ENCODE measurements around the gene CDC37L1. TPM values are rescaled to one million over a fixed set of nuclear protein-coding genes. Genes with fewer than 3 reads are reported as not detected.

Gene CDC37L1
- polyA plus RNA-seq, 1 of the 3 experiments (the other 2 are of a cell fraction): 6.5 TPM

GRCh38 chr9:4663956-4664355 is 15.4 kb upstream of the CDC37L1 start:
- Histone ChIP-seq H3K4me3 (ENCODE audit: low read depth in 2 of 2, low read length in 1 of 2) (peak overlapping the region in 1 of 2 experiments; percentile 28; a peak in 2 of 4 replicates), H3F3A (replicated peaks; ENCODE audit: insufficient read depth) (peaks cover 10% of the 10 kb centered on the region), H3K9me2 (no peaks in the 10 kb centered on the region), H3K27me3 (ENCODE audit: insufficient read depth) (no peaks in the 10 kb centered on the region), H3K4me1 (ENCODE audit: control insufficient read depth in 1 of 2, insufficient read depth in 2 of 2, low read depth in 1 of 2, low read length in 1 of 2) (peaks cover 3 to 33% of the 10 kb centered on the region in 2 experiments; a peak in 3 of 4 replicates), H3K4me2 (peak overlapping the region; percentile 91), H4K20me1 (ENCODE audit: insufficient read depth) (no peaks in the 10 kb centered on the region), H3K27ac (ENCODE audit: low read depth in 2 of 2, low read length in 1 of 2) (no peak overlapping the region), H3K36me3 (replicated peaks in 1 of 2; ENCODE audit: control insufficient read depth in 1 of 2, insufficient read depth in 2 of 2, low read length in 1 of 2) (no peaks in the 10 kb centered on the region), H2AFZ (ENCODE audit: low read depth) (no peak overlapping the region), H3K9me3 (no peaks in the 10 kb centered on the region), H3K79me2 (ENCODE audit: insufficient read depth) (0 out of 2 replicates have a peak, but pooled peaks cover 9% of the 10 kb centered on the region), H3K9ac (no peak overlapping the region)
- no peak for DNase-seq
- TF ChIP-seq IRF3 (IDR thresholded peaks at IDR 0.05; ENCODE audit: low read depth, low read length) (no peak), SIN3A (IDR thresholded peaks at IDR 0.05; ENCODE audit: borderline replicate concordance, low read depth, low read length) (no peak), RXRA (IDR thresholded peaks at IDR 0.05; ENCODE audit: borderline replicate concordance, low read depth) (no peak), YY1 (IDR thresholded peaks at IDR 0.05; ENCODE audit: low read depth) (no peak), GATA2 (CRISPR knock-in tag; IDR thresholded peaks at IDR 0.05) (no peak), ELF1 (IDR thresholded peaks at IDR 0.05) (no peak), NRF1 (IDR thresholded peaks at IDR 0.05; ENCODE audit: low read depth, low read length) (no peak), RAD21 (IDR thresholded peaks at IDR 0.05; ENCODE audit: low read length) (no peak), ZBTB33 (IDR thresholded peaks at IDR 0.05; ENCODE audit: borderline replicate concordance, low read depth) (no peak), SMC3 (IDR thresholded peaks at IDR 0.05; ENCODE audit: low read depth, low read length) (no peak), FOXJ3 (CRISPR knock-in tag; IDR thresholded peaks at IDR 0.05) (no peak), GABPA (IDR thresholded peaks at IDR 0.05; ENCODE audit: low read depth) (no peak)
- TF ChIP-seq, protein P1, sequence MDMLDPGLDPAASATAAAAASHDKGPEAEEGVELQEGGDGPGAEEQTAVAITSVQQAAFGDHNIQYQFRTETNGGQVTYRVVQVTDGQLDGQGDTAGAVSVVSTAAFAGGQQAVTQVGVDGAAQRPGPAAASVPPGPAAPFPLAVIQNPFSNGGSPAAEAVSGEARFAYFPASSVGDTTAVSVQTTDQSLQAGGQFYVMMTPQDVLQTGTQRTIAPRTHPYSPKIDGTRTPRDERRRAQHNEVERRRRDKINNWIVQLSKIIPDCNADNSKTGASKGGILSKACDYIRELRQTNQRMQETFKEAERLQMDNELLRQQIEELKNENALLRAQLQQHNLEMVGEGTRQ (IDR thresholded peaks at IDR 0.05; ENCODE audit: borderline replicate concordance, low read depth, low read length): no peak
- TF ChIP-seq, protein P2, sequence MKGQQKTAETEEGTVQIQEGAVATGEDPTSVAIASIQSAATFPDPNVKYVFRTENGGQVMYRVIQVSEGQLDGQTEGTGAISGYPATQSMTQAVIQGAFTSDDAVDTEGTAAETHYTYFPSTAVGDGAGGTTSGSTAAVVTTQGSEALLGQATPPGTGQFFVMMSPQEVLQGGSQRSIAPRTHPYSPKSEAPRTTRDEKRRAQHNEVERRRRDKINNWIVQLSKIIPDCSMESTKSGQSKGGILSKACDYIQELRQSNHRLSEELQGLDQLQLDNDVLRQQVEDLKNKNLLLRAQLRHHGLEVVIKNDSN (IDR thresholded peaks at IDR 0.05; ENCODE audit: borderline replicate concordance, low read depth): no peak
- TF ChIP-seq, protein P3, sequence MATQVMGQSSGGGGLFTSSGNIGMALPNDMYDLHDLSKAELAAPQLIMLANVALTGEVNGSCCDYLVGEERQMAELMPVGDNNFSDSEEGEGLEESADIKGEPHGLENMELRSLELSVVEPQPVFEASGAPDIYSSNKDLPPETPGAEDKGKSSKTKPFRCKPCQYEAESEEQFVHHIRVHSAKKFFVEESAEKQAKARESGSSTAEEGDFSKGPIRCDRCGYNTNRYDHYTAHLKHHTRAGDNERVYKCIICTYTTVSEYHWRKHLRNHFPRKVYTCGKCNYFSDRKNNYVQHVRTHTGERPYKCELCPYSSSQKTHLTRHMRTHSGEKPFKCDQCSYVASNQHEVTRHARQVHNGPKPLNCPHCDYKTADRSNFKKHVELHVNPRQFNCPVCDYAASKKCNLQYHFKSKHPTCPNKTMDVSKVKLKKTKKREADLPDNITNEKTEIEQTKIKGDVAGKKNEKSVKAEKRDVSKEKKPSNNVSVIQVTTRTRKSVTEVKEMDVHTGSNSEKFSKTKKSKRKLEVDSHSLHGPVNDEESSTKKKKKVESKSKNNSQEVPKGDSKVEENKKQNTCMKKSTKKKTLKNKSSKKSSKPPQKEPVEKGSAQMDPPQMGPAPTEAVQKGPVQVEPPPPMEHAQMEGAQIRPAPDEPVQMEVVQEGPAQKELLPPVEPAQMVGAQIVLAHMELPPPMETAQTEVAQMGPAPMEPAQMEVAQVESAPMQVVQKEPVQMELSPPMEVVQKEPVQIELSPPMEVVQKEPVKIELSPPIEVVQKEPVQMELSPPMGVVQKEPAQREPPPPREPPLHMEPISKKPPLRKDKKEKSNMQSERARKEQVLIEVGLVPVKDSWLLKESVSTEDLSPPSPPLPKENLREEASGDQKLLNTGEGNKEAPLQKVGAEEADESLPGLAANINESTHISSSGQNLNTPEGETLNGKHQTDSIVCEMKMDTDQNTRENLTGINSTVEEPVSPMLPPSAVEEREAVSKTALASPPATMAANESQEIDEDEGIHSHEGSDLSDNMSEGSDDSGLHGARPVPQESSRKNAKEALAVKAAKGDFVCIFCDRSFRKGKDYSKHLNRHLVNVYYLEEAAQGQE (IDR thresholded peaks at IDR 0.05; ENCODE audit: low read depth, low read length): no peak
- TF ChIP-seq, protein P4, sequence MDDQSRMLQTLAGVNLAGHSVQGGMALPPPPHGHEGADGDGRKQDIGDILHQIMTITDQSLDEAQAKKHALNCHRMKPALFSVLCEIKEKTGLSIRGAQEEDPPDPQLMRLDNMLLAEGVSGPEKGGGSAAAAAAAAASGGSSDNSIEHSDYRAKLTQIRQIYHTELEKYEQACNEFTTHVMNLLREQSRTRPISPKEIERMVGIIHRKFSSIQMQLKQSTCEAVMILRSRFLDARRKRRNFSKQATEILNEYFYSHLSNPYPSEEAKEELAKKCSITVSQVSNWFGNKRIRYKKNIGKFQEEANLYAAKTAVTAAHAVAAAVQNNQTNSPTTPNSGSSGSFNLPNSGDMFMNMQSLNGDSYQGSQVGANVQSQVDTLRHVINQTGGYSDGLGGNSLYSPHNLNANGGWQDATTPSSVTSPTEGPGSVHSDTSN (IDR thresholded peaks at IDR 0.05): no peak
- POLR2A ChIA-PET: no interaction called here
- 91% methylated on average over 3 of the region's 3 CpGs for WGBS (ENCODE audit: low lambda C conversion rate)
- CTCF ChIA-PET: interaction anchor here (0.5 to 1.9 kb wide), 4 partner anchors 8 to 819 kb away, joined by 3 to 6 read pairs (median 3); partner anchors contain the start of gene AK3
